GM06990 (cell line): ENCODE data around the gene ZNF670.
A peak's percentile ranks its signal among the peaks of the same experiment; 100 is the strongest.

Experiments used
- DNase-seq: peaks from one replicate; pipeline ENCODE4 v3.0.0-alpha.2; 2011; ENCODE audit not compliant: insufficient read length; ENCODE audit errors: extremely low read depth
- H3K27me3 ChIP-seq: replicated peaks from 2 replicates; pipeline ENCODE4 v1.6.0; 2011; ENCODE audit warnings: low read length; ENCODE audit not compliant: control insufficient read depth, insufficient read depth
- H3K36me3 ChIP-seq: 2 replicates; pipeline ENCODE4 v1.5.1; 2011; ENCODE audit warnings: low read length; ENCODE audit not compliant: control insufficient read depth, insufficient read depth
- H3K4me3 ChIP-seq: replicated peaks from 2 replicates; pipeline ENCODE4 v1.5.1; 2011; ENCODE audit warnings: low read depth, mild to moderate bottlenecking, control low read depth, low read length
- CTCF ChIP-seq: IDR thresholded peaks from 2 replicates; pipeline ENCODE4 v1.5.1; 2011; ENCODE audit warnings: low read length, control low read depth, mild to moderate bottlenecking, inconsistent platforms; ENCODE audit not compliant: insufficient read depth, poor library complexity, severe bottlenecking

Gene ZNF670

GRCh38 chr1:247107694-247108093 is 29.1 kb upstream of the ZNF670 start:
- no peak for DNase-seq
- H3K36me3 ChIP-seq: no peaks in the 10 kb centered on the region
- H3K4me3 ChIP-seq: no peak overlapping the region
- no peaks in the 10 kb centered on the region for H3K27me3 ChIP-seq
- no peak for TF ChIP-seq CTCF

GRCh38 chr1:247105966-247106365 is 27.4 kb upstream of the ZNF670 start:
- no peak for TF ChIP-seq CTCF
- Histone ChIP-seq H3K4me3 (no peak overlapping the region), H3K36me3 (peaks cover 2% of the 10 kb centered on the region), H3K27me3 (no peaks in the 10 kb centered on the region)
- no peak for DNase-seq

GRCh38 chr1:247104965-247105364 is 26.4 kb upstream of the ZNF670 start:
- Histone ChIP-seq H3K27me3 (no peaks in the 10 kb centered on the region), H3K36me3 (peaks cover 8% of the 10 kb centered on the region), H3K4me3 (no peak overlapping the region)
- DNase-seq: no peak
- no peak for TF ChIP-seq CTCF

- TF ChIP-seq CTCF: no peak
- no peaks in the 10 kb centered on the region for H3K27me3 ChIP-seq
- peak; percentile 94 for DNase-seq
- peaks cover 8% of the 10 kb centered on the region for H3K36me3 ChIP-seq
- peak within 1 kb of the TSS; percentile 94 for H3K4me3 ChIP-seq
These were observed 25.4 kb upstream of the ZNF670 start, which contains the start of gene ZNF669 for GRCh38 chr1:247103859-247104591. Gene ZNF669 (minus strand): TSS chr1:247104356. CDS start chr1:247104199, 157 bp downstream.

GRCh38 chr1:247102381-247102780 is 23.8 kb upstream of the ZNF670 start:
- H3K36me3 ChIP-seq: peaks cover 8% of the 10 kb centered on the region
- no peaks in the 10 kb centered on the region for H3K27me3 ChIP-seq
- H3K4me3 ChIP-seq: no peak overlapping the region
- DNase-seq: no peak
- no peak for TF ChIP-seq CTCF

- TF ChIP-seq CTCF: no peak
- H3K27me3 ChIP-seq: no peaks in the 10 kb centered on the region
- peaks cover 8% of the 10 kb centered on the region for H3K36me3 ChIP-seq
- H3K4me3 ChIP-seq: no peak overlapping the region
- DNase-seq: no peak
These were observed 22.2 kb upstream of the ZNF670 start for GRCh38 chr1:247100676-247101279.
